Measurements from ENCODE around the gene ZMPSTE24.

DNA sequence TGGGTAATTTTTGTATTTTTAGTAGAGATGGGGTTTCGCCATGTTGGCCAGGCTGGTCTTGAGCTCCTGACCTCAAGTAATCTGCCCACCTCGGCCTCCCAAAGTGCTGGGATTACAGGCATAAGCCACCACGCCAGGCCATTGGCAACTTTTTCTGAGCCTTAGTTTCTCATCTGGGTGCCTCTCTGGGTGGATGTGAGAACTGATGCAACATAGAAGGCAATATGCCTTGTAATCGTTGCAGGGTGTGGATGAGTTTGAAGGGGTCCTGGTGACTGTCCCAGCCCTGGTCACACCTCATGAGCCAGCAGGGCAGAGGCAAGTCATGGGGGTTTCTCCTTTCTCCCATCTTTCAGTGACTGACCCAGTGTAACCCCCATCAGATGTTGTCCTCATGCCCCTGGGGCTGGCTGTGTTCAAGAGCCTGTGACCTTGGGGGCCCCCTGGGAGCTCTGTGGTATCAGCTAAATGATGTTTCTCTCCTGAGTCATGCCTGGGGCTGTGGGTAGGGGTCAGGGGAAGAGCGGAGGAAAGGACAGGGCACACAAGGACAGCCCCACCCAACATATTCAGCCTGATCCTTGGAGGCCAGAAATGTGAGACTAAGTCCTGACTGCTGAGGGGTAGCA is 55.4 kb downstream of the ZMPSTE24 start:
- no peak for TF ChIP-seq CTCF (conservative IDR thresholded peaks at IDR 0.05 in 1 of 2, IDR thresholded peaks at IDR 0.05 in 1 of 2; ENCODE audit: low read depth in 1 of 2, low read length in 2 of 2)
- no peak for TF ChIP-seq EZH2 (IDR thresholded peaks at IDR 0.05; ENCODE audit: low read length, missing control alignments)
